ENCODE results near the gene GALNT16.

Gene GALNT16

DNA sequence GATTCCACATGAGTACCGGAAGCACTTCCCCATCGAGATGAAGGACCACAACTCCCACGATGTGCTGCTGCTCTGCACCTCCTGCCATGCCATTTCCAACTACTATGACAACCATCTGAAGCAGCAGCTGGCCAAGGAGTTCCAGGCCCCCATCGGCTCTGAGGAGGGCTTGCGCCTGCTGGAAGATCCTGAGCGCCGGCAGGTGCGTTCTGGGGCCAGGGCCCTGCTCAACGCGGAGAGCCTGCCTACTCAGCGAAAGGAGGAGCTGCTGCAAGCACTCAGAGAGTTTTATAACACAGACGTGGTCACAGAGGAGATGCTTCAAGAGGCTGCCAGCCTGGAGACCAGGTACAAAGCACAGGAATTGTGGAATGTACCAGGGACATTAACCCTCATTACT is 22.4 kb upstream of the GALNT16 start:
- Histone ChIP-seq H2AFZ (ENCODE audit: low read length) (no peak overlapping the region), H3K79me2 (ENCODE audit: low read length) (no peaks in the 10 kb centered on the region), H3K27ac (ENCODE audit: low read length) (no peak overlapping the region), H3K9me2 (replicated peaks; ENCODE audit: insufficient read depth, low read length) (no peaks in the 10 kb centered on the region), H3K4me3 (ENCODE audit: low read length) (no peak overlapping the region), H3K27me3 (replicated peaks; ENCODE audit: insufficient read depth, low read length) (no peaks in the 10 kb centered on the region), H3K9me3 (replicated peaks; ENCODE audit: insufficient read depth, low read length) (no peaks in the 10 kb centered on the region), H3K4me2 (ENCODE audit: low read depth, low read length) (no peak overlapping the region), H3K4me1 (ENCODE audit: low read length) (no peaks in the 10 kb centered on the region), H3F3A (ENCODE audit: insufficient read depth, low read length) (no peaks in the 10 kb centered on the region), H3K9ac (ENCODE audit: low read length) (no peak overlapping the region), H4K20me1 (ENCODE audit: insufficient read depth, low read length) (no peaks in the 10 kb centered on the region), H3K36me3 (replicated peaks; ENCODE audit: insufficient read depth, low read length) (no peaks in the 10 kb centered on the region)
- no peak for DNase-seq
- TF ChIP-seq EZH2phosphoT487 (IDR thresholded peaks at IDR 0.05; ENCODE audit: low read length) = no peak
- no peak for TF ChIP-seq EZH2 (optimal IDR thresholded peaks at IDR 0.05; ENCODE audit: low read depth, low read length)
- TF ChIP-seq, protein P1, sequence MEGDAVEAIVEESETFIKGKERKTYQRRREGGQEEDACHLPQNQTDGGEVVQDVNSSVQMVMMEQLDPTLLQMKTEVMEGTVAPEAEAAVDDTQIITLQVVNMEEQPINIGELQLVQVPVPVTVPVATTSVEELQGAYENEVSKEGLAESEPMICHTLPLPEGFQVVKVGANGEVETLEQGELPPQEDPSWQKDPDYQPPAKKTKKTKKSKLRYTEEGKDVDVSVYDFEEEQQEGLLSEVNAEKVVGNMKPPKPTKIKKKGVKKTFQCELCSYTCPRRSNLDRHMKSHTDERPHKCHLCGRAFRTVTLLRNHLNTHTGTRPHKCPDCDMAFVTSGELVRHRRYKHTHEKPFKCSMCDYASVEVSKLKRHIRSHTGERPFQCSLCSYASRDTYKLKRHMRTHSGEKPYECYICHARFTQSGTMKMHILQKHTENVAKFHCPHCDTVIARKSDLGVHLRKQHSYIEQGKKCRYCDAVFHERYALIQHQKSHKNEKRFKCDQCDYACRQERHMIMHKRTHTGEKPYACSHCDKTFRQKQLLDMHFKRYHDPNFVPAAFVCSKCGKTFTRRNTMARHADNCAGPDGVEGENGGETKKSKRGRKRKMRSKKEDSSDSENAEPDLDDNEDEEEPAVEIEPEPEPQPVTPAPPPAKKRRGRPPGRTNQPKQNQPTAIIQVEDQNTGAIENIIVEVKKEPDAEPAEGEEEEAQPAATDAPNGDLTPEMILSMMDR (IDR thresholded peaks at IDR 0.05; ENCODE audit: low read length) = no peak

DNA sequence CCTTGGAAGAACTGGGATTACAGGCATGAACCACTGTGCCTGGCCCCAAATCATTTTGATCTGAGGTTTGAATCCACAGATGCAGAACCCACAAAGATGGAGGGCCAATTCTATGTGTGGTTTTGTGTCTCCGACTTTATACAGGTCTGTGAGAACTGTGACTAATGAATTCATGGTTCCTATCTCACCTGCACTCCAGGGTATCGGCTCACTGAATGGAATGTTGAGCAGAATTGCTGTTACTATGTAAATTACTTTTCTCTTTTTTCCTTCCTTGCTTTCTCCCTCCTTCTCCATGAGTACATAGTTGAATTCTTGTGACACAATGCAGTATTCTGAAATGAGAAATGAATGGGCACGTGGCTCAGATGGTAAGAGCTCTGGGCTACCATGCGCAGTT is 21.1 kb upstream of the GALNT16 start:
- H3K27ac ChIP-seq (ENCODE audit: low read length) = no peak overlapping the region
- H2AFZ ChIP-seq (ENCODE audit: low read length) = no peak overlapping the region
- no peak overlapping the region for H3K4me3 ChIP-seq (ENCODE audit: low read length)
- H4K20me1 ChIP-seq (ENCODE audit: insufficient read depth, low read length) = no peaks in the 10 kb centered on the region
- no peaks in the 10 kb centered on the region for H3K9me2 ChIP-seq (replicated peaks; ENCODE audit: insufficient read depth, low read length)
- no peak for TF ChIP-seq EZH2 (optimal IDR thresholded peaks at IDR 0.05; ENCODE audit: low read depth, low read length)
- TF ChIP-seq, protein P1 (IDR thresholded peaks at IDR 0.05; ENCODE audit: low read length) = no peak
- no peak for TF ChIP-seq EZH2phosphoT487 (IDR thresholded peaks at IDR 0.05; ENCODE audit: low read length)
- H3K4me2 ChIP-seq (ENCODE audit: low read depth, low read length) = no peak overlapping the region
- no peaks in the 10 kb centered on the region for H3K9me3 ChIP-seq (replicated peaks; ENCODE audit: insufficient read depth, low read length)
- no peaks in the 10 kb centered on the region for H3K36me3 ChIP-seq (replicated peaks; ENCODE audit: insufficient read depth, low read length)
- no peak overlapping the region for H3K9ac ChIP-seq (ENCODE audit: low read length)
- H3K27me3 ChIP-seq (replicated peaks; ENCODE audit: insufficient read depth, low read length) = no peaks in the 10 kb centered on the region
- no peaks in the 10 kb centered on the region for H3K79me2 ChIP-seq (ENCODE audit: low read length)
- no peak for DNase-seq
- no peaks in the 10 kb centered on the region for H3F3A ChIP-seq (ENCODE audit: insufficient read depth, low read length)
- no peaks in the 10 kb centered on the region for H3K4me1 ChIP-seq (ENCODE audit: low read length)

DNA sequence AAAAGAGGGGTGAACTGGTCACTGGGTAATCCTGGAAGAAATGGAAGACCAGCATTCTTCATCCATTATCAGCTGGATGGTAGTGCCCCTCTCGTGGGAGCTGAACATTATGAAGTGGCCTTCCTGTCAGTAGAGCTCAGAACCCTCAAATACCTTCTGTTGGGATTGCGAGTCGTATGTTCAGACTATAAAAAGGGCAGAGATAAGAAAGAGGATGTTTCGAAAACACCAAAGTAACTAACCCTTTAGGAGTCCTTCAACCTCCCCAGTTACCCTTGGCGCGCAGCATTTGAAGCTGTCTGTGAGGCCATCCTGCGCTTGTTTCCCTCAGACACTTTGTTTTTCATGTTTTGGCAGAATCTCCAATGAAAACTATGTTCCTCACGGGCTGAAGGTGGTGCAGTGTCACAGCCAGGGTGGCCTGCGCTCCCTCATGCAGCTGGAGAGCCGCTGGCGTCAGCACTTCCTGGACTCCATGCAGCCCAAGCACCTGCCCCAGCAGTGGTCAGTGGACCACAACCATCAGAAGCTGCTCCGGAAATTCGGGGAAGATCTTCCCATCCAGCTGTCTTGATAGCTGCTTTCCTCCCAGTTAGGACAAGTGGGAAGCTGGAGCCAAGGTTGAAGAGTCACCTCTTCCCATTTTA is 19.3 kb upstream of the GALNT16 start:
- Histone ChIP-seq H4K20me1 (ENCODE audit: insufficient read depth, low read length) (no peaks in the 10 kb centered on the region), H3K9ac (ENCODE audit: low read length) (no peak overlapping the region), H3K9me2 (replicated peaks; ENCODE audit: insufficient read depth, low read length) (no peaks in the 10 kb centered on the region), H3K27ac (ENCODE audit: low read length) (no peak overlapping the region), H3K9me3 (replicated peaks; ENCODE audit: insufficient read depth, low read length) (no peaks in the 10 kb centered on the region), H3K4me1 (ENCODE audit: low read length) (no peaks in the 10 kb centered on the region), H2AFZ (ENCODE audit: low read length) (no peak overlapping the region), H3K36me3 (replicated peaks; ENCODE audit: insufficient read depth, low read length) (no peaks in the 10 kb centered on the region), H3F3A (ENCODE audit: insufficient read depth, low read length) (no peaks in the 10 kb centered on the region), H3K4me2 (ENCODE audit: low read depth, low read length) (no peak overlapping the region), H3K27me3 (replicated peaks; ENCODE audit: insufficient read depth, low read length) (no peaks in the 10 kb centered on the region), H3K79me2 (ENCODE audit: low read length) (no peaks in the 10 kb centered on the region), H3K4me3 (ENCODE audit: low read length) (no peak overlapping the region)
- no peak for TF ChIP-seq EZH2 (optimal IDR thresholded peaks at IDR 0.05; ENCODE audit: low read depth, low read length)
- TF ChIP-seq, protein P1 (IDR thresholded peaks at IDR 0.05; ENCODE audit: low read length) = no peak
- no peak for TF ChIP-seq EZH2phosphoT487 (IDR thresholded peaks at IDR 0.05; ENCODE audit: low read length)
- DNase-seq = no peak

Measured in MM.1S (cell line).